HG03095 (cell line): ENCODE data around the gene AGTRAP.

Experiments
- ATAC-seq: cut with Tn5 transposase; IDR thresholded peaks from one replicate; pipeline ENCODE4 v1.9.1; 2021; ENCODE audit warnings: moderate library complexity; ENCODE audit not compliant: unreplicated experiment

The AGTRAP gene

GRCh38 chr1:11780380-11781147 lies 44.6 kb downstream of the AGTRAP start:
- ATAC-seq: no peak

GRCh38 chr1:11781297-11781696 lies 45.4 kb downstream of the AGTRAP start:
- ATAC-seq: no peak

GRCh38 chr1:11782127-11782708 lies 46.3 kb downstream of the AGTRAP start:
- ATAC-seq: no peak

- no peak for ATAC-seq
Observed at GRCh38 chr1:11783556-11783955, 47.6 kb downstream of the AGTRAP start.

GRCh38 chr1:11784256-11784992 lies 48.5 kb downstream of the AGTRAP start:
- no peak for ATAC-seq

- peak; percentile 53 for ATAC-seq
Observed at GRCh38 chr1:11784993-11785769, 49.2 kb downstream of the AGTRAP start.

- ATAC-seq: no peak
Observed at GRCh38 chr1:11786168-11786567, 50.2 kb downstream of the AGTRAP start.

- ATAC-seq: no peak
Observed at GRCh38 chr1:11787251-11787803, 51.4 kb downstream of the AGTRAP start.

GRCh38 chr1:11787804-11788436 lies 52.0 kb downstream of the AGTRAP start:
- no peak for ATAC-seq

GRCh38 chr1:11788549-11789053 lies 52.7 kb downstream of the AGTRAP start:
- no peak for ATAC-seq

- no peak for ATAC-seq
Observed at GRCh38 chr1:11789126-11790067, 53.5 kb downstream of the AGTRAP start.

- no peak for ATAC-seq
Observed at GRCh38 chr1:11790101-11790879, 54.4 kb downstream of the AGTRAP start.

- ATAC-seq: no peak
Observed at GRCh38 chr1:11790880-11791715, 55.2 kb downstream of the AGTRAP start.

- no peak for ATAC-seq
Observed at GRCh38 chr1:11792106-11792505, 56.2 kb downstream of the AGTRAP start.

GRCh38 chr1:11793819-11794218 lies 57.9 kb downstream of the AGTRAP start:
- no peak for ATAC-seq

GRCh38 chr1:11794446-11795237 lies 58.7 kb downstream of the AGTRAP start:
- ATAC-seq: no peak
